SJSA1 (cell line): ENCODE measurements around the gene LPP. TPM values are rescaled to one million over a fixed set of nuclear protein-coding genes. Genes with fewer than 3 reads are reported as not detected.
A peak's percentile ranks its signal among the peaks of the same experiment; 100 is the strongest.

ENCODE experiments used
- DNase-seq, 2 experiments: peaks; one replicate each; pipeline ENCODE4 v3.0.0-alpha.2; 2015 to 2020; ENCODE audit warnings: low spot score in 2 of 2, low read depth in 1 of 2
- H3K27ac ChIP-seq: fragments of 250-450 bp; sonication (Bioruptor Pico); 2 replicates; pipeline ENCODE4 v1.5.1; 2020; ENCODE audit warnings: mild to moderate bottlenecking, moderate library complexity
- H3K27me3 ChIP-seq: fragments of 250-450 bp; sonication (Bioruptor Pico); replicated peaks from 2 replicates; pipeline ENCODE4 v1.5.1; 2020; ENCODE audit warnings: mild to moderate bottlenecking, moderate library complexity
- H3K36me3 ChIP-seq: fragments of 250-450 bp; sonication (Bioruptor Pico); 2 replicates; pipeline ENCODE4 v1.5.1; 2020; ENCODE audit warnings: mild to moderate bottlenecking
- H3K4me1 ChIP-seq: fragments of 250-450 bp; sonication (Bioruptor Pico); replicated peaks from 2 replicates; pipeline ENCODE4 v1.6.1; 2021; ENCODE audit warnings: mild to moderate bottlenecking
- H3K4me3 ChIP-seq: fragments of 250-450 bp; sonication (Bioruptor Pico); 2 replicates; pipeline ENCODE4 v1.5.1; 2020; ENCODE audit warnings: mild to moderate bottlenecking
- H3K9me3 ChIP-seq: fragments of 250-450 bp; sonication (Bioruptor Pico); replicated peaks from 2 replicates; pipeline ENCODE4 v1.5.1; 2020; ENCODE audit warnings: mild to moderate bottlenecking
- total RNA-seq: library from RNA; depleted of rRNA; stranded (reverse); fragments of >200 nt; shearing (Covaris generic); gene quantifications from 2 replicates; pipeline ENCODE4 v1.2.3, GENCODE V29; 2014

The LPP gene
- total RNA-seq, 1 experiment from 2014 or later: 132 TPM

- H3K4me1 ChIP-seq: no peaks in the 10 kb centered on the region
- no peak overlapping the region for H3K4me3 ChIP-seq
- no peaks in the 10 kb centered on the region for H3K27me3 ChIP-seq
- peaks cover 26% of the 10 kb centered on the region for H3K36me3 ChIP-seq
- DNase-seq: no peak
- no peaks in the 10 kb centered on the region for H3K9me3 ChIP-seq
- no peak overlapping the region for H3K27ac ChIP-seq
Observed at GRCh38 chr3:188760408-188760807, 606.5 kb downstream of the LPP start.

GRCh38 chr3:188761439-188761838 lies 607.5 kb downstream of the LPP start:
- no peak overlapping the region for H3K27ac ChIP-seq
- no peak for DNase-seq
- H3K4me1 ChIP-seq: no peaks in the 10 kb centered on the region
- no peaks in the 10 kb centered on the region for H3K9me3 ChIP-seq
- H3K27me3 ChIP-seq: no peaks in the 10 kb centered on the region
- H3K36me3 ChIP-seq: peaks cover 26% of the 10 kb centered on the region
- no peak overlapping the region for H3K4me3 ChIP-seq

- H3K4me1 ChIP-seq: no peaks in the 10 kb centered on the region
- no peak for DNase-seq
- H3K36me3 ChIP-seq: peaks cover 26% of the 10 kb centered on the region
- no peaks in the 10 kb centered on the region for H3K27me3 ChIP-seq
- no peak overlapping the region for H3K4me3 ChIP-seq
- H3K9me3 ChIP-seq: no peaks in the 10 kb centered on the region
- no peak overlapping the region for H3K27ac ChIP-seq
Observed at GRCh38 chr3:188761964-188762363, 608.0 kb downstream of the LPP start.

GRCh38 chr3:188764609-188765008 lies 610.7 kb downstream of the LPP start:
- Histone ChIP-seq H3K36me3 (peaks cover 19% of the 10 kb centered on the region), H3K4me1 (no peaks in the 10 kb centered on the region), H3K4me3 (no peak overlapping the region), H3K27ac (no peak overlapping the region), H3K9me3 (no peaks in the 10 kb centered on the region), H3K27me3 (no peaks in the 10 kb centered on the region)
- no peak for DNase-seq

- Histone ChIP-seq H3K27ac (no peak overlapping the region), H3K27me3 (no peaks in the 10 kb centered on the region), H3K4me1 (peaks cover 4% of the 10 kb centered on the region; the same call in 1 of the 2 replicates), H3K36me3 (peaks cover 4% of the 10 kb centered on the region; the same call in 1 of the 2 replicates), H3K9me3 (no peaks in the 10 kb centered on the region), H3K4me3 (no peak overlapping the region)
- no peak for DNase-seq
Observed at GRCh38 chr3:188769831-188770230, 615.9 kb downstream of the LPP start.

GRCh38 chr3:188772886-188773285 lies 618.9 kb downstream of the LPP start:
- peaks cover 4% of the 10 kb centered on the region; the same call in 1 of the 2 replicates for H3K36me3 ChIP-seq
- H3K4me1 ChIP-seq: peaks cover 10% of the 10 kb centered on the region
- H3K4me3 ChIP-seq: no peak overlapping the region
- peak in 1 of 2 experiments; percentile 20 for DNase-seq
- no peaks in the 10 kb centered on the region for H3K27me3 ChIP-seq
- no peak overlapping the region for H3K27ac ChIP-seq
- no peaks in the 10 kb centered on the region for H3K9me3 ChIP-seq

GRCh38 chr3:188775412-188775811 lies 621.5 kb downstream of the LPP start:
- peaks cover 10% of the 10 kb centered on the region for H3K4me1 ChIP-seq
- DNase-seq: no peak
- peaks cover 7% of the 10 kb centered on the region; the same call in 1 of the 2 replicates for H3K36me3 ChIP-seq
- no peaks in the 10 kb centered on the region for H3K27me3 ChIP-seq
- no peaks in the 10 kb centered on the region for H3K9me3 ChIP-seq
- H3K4me3 ChIP-seq: no peak overlapping the region
- H3K27ac ChIP-seq: no peak overlapping the region

GRCh38 chr3:188776447-188776846 lies 622.5 kb downstream of the LPP start:
- no peak for DNase-seq
- Histone ChIP-seq H3K36me3 (peaks cover 7% of the 10 kb centered on the region; the same call in 1 of the 2 replicates), H3K4me1 (peaks cover 10% of the 10 kb centered on the region), H3K4me3 (no peak overlapping the region), H3K9me3 (no peaks in the 10 kb centered on the region), H3K27ac (no peak overlapping the region), H3K27me3 (no peaks in the 10 kb centered on the region)

- H3K4me3 ChIP-seq: no peak overlapping the region
Observed at GRCh38 chr3:188778091-188778852, 624.3 kb downstream of the LPP start.

GRCh38 chr3:188779281-188779980 lies 625.5 kb downstream of the LPP start:
- Histone ChIP-seq H3K9me3 (no peaks in the 10 kb centered on the region), H3K4me1 (peaks cover 6% of the 10 kb centered on the region; the same call in 1 of the 2 replicates), H3K36me3 (0 out of 2 replicates have a peak, but pooled peaks cover 4% of the 10 kb centered on the region), H3K27ac (no peak overlapping the region), H3K27me3 (no peaks in the 10 kb centered on the region), H3K4me3 (no peak overlapping the region)
- DNase-seq: no peak

More at GRCh38 chr3:188778091-188778852, 624.3 kb downstream of the LPP start:
- peaks cover 6% of the 10 kb centered on the region; the same call in 1 of the 2 replicates for H3K4me1 ChIP-seq
- no peaks in the 10 kb centered on the region for H3K27me3 ChIP-seq
- H3K27ac ChIP-seq: no peak overlapping the region
- no peaks in the 10 kb centered on the region for H3K9me3 ChIP-seq
- no peak for DNase-seq
- H3K36me3 ChIP-seq: peaks cover 7% of the 10 kb centered on the region; the same call in 1 of the 2 replicates

- Histone ChIP-seq H3K27ac (no peak overlapping the region), H3K4me3 (no peak overlapping the region), H3K36me3 (0 out of 2 replicates have a peak, but pooled peaks cover 4% of the 10 kb centered on the region), H3K4me1 (peaks cover 6% of the 10 kb centered on the region; the same call in 1 of the 2 replicates), H3K27me3 (no peaks in the 10 kb centered on the region), H3K9me3 (no peaks in the 10 kb centered on the region)
- DNase-seq: no peak
Observed at GRCh38 chr3:188780193-188781147, 626.5 kb downstream of the LPP start.

- H3K36me3 ChIP-seq: 0 out of 2 replicates have a peak, but pooled peaks cover 4% of the 10 kb centered on the region
- no peaks in the 10 kb centered on the region for H3K9me3 ChIP-seq
- no peak overlapping the region for H3K27ac ChIP-seq
- peaks cover 3% of the 10 kb centered on the region for H3K4me1 ChIP-seq
- no peak for DNase-seq
- H3K27me3 ChIP-seq: no peaks in the 10 kb centered on the region
- no peak overlapping the region for H3K4me3 ChIP-seq
Observed at GRCh38 chr3:188782613-188783124, 628.7 kb downstream of the LPP start.

- Histone ChIP-seq H3K27ac (no peak overlapping the region), H3K9me3 (no peaks in the 10 kb centered on the region), H3K36me3 (no peaks in the 10 kb centered on the region), H3K27me3 (no peaks in the 10 kb centered on the region), H3K4me1 (peaks cover 20% of the 10 kb centered on the region), H3K4me3 (no peak overlapping the region)
- no peak for DNase-seq
Observed at GRCh38 chr3:188786424-188786823, 632.5 kb downstream of the LPP start.
